ENCODE measurements around the gene GPC3.

GRCh38 chrX:133645256-133645655 lies 340.1 kb downstream of the GPC3 start:
- TF ChIP-seq, protein P1, sequence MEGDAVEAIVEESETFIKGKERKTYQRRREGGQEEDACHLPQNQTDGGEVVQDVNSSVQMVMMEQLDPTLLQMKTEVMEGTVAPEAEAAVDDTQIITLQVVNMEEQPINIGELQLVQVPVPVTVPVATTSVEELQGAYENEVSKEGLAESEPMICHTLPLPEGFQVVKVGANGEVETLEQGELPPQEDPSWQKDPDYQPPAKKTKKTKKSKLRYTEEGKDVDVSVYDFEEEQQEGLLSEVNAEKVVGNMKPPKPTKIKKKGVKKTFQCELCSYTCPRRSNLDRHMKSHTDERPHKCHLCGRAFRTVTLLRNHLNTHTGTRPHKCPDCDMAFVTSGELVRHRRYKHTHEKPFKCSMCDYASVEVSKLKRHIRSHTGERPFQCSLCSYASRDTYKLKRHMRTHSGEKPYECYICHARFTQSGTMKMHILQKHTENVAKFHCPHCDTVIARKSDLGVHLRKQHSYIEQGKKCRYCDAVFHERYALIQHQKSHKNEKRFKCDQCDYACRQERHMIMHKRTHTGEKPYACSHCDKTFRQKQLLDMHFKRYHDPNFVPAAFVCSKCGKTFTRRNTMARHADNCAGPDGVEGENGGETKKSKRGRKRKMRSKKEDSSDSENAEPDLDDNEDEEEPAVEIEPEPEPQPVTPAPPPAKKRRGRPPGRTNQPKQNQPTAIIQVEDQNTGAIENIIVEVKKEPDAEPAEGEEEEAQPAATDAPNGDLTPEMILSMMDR (IDR thresholded peaks at IDR 0.05; ENCODE audit: low read depth, low read length, poor library complexity, severe bottlenecking): no peak
- TF ChIP-seq EZH2phosphoT487 (IDR thresholded peaks at IDR 0.05; ENCODE audit: borderline replicate concordance, low read length): no peak

All from DOHH2 (cell line).